ENCODE data around the gene RYR3.

RYR3 gene

DNA sequence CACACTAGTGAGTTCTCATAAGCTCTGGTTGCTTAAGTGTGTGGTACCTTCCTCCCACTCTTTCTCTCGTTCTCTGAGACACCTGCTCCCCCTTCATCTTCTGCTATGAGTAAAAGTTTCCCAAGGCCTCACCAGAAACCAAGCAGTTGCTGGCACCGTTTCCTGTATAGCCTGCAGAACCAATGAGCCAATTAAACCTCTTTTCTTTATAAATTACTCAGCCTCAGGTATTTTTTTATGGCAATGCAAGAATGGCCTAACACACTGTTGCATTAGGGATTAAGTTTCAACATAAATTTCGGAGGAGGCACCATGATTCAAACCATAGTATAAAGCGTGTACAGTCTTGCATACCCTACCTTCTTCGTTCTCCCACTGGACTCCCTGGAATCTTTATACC lies 405.3 kb downstream of the RYR3 start:
- Mint-ChIP-seq H3K4me3 (no peak overlapping the region), H3K9me3 (peaks cover 24 to 32% of the 10 kb centered on the region in 2 donors), H3K4me1 (peaks cover 5% of the 10 kb centered on the region), H3K27ac (no peak overlapping the region), H3K27me3 (no peaks in the 10 kb centered on the region)
- ATAC-seq: peak; percentile 79
- DNase-seq: peak in 1 of 2 donors; percentile 29

DNA sequence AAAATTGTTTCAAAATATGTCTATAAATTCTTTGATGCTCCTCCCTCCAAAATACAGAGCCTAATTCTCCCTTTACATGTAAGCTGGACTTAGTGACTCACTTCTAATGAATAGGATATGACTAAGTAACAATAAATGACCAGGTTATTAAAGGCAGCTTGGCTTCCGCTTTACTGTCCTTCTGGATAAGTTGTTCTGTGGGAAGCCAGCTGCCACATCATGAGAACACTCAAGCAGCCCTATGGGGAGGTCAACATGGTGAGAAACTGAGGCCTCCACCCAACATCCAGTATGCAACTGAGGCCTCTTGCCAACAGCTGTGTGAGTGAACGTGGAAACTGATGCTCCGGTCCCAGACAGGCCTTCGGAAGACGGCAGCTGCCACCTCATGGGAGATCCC lies 410.2 kb downstream of the RYR3 start:
- ATAC-seq: no peak
- no peak for DNase-seq
- Mint-ChIP-seq H3K9me3 (peaks cover 4 to 7% of the 10 kb centered on the region in 2 donors), H3K4me3 (no peak overlapping the region), H3K27me3 (no peaks in the 10 kb centered on the region), H3K27ac (no peak overlapping the region), H3K4me1 (peaks cover 3% of the 10 kb centered on the region)

DNA sequence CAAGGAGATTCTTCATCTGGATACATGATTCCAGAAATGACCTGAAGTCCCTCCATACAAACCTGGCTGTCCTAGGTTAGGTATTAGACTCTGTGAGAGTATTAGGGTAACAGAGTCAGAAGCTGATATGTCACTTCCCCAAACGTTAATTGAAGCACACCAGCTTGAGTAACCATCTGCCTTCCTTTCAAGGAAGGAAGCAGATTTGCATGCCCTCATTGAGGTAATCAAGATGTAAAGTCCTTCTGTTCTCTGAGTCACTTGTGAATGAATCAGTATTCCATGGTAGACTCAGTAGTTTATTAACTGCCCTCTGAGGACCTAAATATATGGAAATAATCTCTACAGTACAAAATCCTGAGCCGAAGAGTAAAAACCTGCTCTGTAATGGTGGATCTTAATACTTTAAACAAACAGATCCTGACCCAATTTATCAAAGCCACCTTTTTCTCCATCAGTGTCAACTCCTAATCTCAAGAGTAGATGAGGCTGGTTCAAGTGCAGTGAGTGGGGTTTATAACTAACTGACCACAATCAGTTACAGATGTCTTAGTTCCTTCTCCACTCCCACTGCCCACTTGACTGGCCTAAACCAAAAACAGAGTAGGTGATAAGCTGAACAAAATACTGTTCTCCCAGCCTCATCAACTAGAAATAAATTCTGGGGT lies 411.4 kb downstream of the RYR3 start:
- no peak for DNase-seq
- Mint-ChIP-seq H3K4me1 (no peaks in the 10 kb centered on the region), H3K27ac (no peak overlapping the region), H3K4me3 (no peak overlapping the region), H3K27me3 (no peaks in the 10 kb centered on the region), H3K9me3 (peaks cover 0 to 4% of the 10 kb centered on the region in 2 donors)
- no peak for ATAC-seq

DNA sequence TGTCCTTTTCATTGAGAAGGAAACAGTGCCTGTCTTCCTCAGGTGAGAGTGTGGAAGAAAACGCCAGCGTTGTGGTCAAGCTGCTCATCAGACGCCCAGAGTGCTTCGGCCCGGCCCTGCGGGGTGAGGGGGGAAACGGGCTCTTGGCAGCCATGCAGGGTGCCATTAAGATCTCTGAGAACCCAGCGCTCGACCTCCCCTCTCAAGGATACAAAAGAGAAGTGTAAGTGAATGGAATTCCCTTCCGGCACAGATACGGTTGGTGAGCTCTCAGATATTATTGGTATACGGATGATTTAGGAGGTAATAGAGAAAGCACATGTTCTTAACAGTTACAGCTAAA lies 411.9 kb downstream of the RYR3 start:
- Mint-ChIP-seq H3K4me1 (no peaks in the 10 kb centered on the region), H3K4me3 (no peak overlapping the region), H3K9me3 (no peaks in the 10 kb centered on the region), H3K27me3 (no peaks in the 10 kb centered on the region), H3K27ac (no peak overlapping the region)
- ATAC-seq: no peak
- no peak for DNase-seq

DNA sequence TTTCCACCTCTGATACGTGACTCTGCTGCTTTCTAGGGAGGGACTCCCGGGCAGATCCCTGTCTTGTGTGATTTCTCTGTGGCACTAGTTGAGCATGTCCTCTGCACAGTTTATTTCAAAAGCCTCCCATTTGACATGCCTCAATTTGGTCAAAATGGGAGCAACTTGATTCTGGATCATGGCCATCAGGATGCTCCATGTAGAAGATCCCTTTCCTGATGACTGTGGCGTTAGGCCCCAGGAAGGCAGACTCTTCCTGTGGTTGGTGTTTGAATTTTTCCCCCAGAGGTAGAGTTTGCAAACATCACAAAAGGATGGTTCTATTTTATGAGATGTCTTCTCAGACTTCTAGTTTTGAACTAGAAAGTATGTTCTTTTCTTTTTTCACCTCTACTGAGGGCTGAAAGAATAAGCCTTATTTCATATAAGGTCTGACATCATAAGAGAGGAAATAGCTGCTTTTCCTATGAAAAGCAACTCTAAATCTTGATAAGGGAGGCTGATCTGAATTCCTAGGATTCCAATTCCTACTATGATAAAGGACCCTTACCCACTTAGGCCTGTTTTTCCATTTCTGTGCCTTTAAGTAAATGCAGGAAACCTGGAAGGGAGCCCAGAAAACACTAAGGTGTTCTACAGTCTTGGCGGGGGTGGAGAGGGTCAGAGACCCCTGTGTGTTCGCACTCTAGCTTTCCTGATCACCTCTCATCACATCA lies 413.7 kb downstream of the RYR3 start:
- Mint-ChIP-seq H3K9me3 (no peaks in the 10 kb centered on the region), H3K4me3 (no peak overlapping the region), H3K27me3 (no peaks in the 10 kb centered on the region), H3K27ac (no peak overlapping the region), H3K4me1 (no peaks in the 10 kb centered on the region)
- no peak for ATAC-seq
- DNase-seq: no peak

DNA sequence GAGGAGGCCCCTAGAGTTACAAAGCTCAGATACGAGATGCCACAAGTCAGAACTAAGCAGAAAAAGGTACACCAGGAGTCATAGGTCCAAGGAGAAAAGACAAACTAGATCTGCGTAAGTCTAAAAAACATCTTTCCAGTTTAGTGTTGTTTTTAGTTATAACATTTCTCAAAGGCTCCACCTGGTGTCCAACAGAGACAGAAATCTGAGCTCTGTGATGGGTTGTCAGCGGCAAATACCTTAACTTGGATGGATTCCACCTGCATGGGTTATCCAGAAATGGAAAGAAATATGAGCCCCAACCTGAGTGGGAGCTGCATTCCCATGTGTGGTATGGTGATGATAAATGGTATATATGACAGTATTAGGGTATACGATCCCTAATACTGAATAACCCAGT lies 418.9 kb downstream of the RYR3 start:
- ATAC-seq: no peak
- H3K9me3 Mint-ChIP-seq: no peaks in the 10 kb centered on the region
- H3K27me3 Mint-ChIP-seq: no peaks in the 10 kb centered on the region
- H3K4me1 Mint-ChIP-seq: no peaks in the 10 kb centered on the region
- DNase-seq: no peak
- H3K27ac Mint-ChIP-seq: no peak overlapping the region
- H3K4me3 Mint-ChIP-seq: no peak overlapping the region

DNA sequence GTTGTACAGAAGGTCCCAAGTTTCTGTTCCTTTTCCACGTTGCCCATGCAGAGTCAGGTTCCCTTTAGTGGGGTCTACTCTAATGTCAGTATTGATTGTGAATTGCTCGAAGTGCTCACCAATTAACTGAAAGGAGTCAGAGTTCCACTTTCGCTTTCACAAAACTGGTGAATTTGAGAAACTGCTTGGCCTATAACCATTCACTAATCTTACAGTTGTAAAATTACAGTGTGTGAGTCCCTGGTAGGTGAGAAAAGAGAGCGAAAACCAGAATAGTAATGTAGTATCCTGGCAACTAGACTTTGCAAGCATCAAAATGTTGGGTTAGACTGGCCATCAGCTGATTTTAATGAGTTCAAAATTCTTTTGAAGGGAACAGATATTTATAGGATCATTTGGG lies 420.0 kb downstream of the RYR3 start:
- ATAC-seq (no peak), DNase-seq (no peak)
- Mint-ChIP-seq H3K27ac (no peak overlapping the region), H3K9me3 (no peaks in the 10 kb centered on the region), H3K4me3 (no peak overlapping the region), H3K4me1 (no peaks in the 10 kb centered on the region), H3K27me3 (no peaks in the 10 kb centered on the region)

DNA sequence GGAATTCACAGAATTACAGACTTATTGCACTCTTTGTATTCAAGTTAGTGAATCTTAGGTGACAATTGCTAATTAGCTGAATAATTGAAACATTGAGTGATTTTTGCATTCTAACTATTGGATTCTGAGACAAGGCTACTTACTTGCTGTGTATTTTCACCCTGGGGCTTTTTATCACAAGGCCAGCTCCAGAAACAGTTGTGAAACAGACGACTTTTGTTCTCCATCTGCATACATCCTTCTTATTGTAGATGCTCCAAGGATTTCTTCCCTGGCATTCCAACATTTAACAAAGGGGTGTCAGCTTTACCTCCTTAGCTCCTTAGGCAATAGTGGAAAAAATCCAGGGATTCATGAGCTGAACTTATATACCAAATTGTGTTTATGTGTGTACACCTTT lies 424.4 kb downstream of the RYR3 start:
- Mint-ChIP-seq H3K4me3 (no peak overlapping the region), H3K9me3 (no peaks in the 10 kb centered on the region), H3K4me1 (no peaks in the 10 kb centered on the region), H3K27ac (no peak overlapping the region), H3K27me3 (no peaks in the 10 kb centered on the region)
- no peak for ATAC-seq
- DNase-seq: no peak

DNA sequence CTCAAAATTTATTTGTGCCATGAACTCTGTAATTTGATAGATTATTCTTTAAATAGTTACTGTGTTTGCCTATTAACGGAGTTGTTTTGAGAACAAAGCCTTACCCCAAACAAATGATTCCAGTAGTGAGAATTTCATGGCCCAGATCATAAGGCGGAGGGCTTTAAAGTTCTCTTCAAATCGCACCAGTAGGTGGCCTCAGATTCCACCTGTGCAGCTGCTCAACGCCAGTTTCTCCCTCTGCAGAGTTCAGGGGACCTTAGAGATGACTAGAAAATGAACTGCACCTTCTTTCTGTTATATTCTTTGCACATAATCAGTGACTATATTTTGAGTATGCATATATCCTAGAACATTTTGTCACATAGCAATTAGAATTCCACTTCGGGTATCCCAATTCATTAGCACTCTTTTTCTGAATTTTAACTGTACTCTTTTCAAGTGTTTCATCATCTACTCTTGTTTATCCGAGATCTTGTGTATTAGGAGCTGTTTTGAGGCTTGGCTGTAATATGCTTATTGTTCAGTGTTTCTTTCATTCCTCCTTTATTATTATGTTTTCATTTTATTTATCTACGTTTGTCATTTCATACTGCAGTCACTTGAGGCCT lies 425.0 kb downstream of the RYR3 start:
- Mint-ChIP-seq H3K9me3 (no peaks in the 10 kb centered on the region), H3K27me3 (no peaks in the 10 kb centered on the region), H3K27ac (no peak overlapping the region), H3K4me3 (no peak overlapping the region), H3K4me1 (no peaks in the 10 kb centered on the region)
- ATAC-seq (no peak), DNase-seq (no peak)

DNA sequence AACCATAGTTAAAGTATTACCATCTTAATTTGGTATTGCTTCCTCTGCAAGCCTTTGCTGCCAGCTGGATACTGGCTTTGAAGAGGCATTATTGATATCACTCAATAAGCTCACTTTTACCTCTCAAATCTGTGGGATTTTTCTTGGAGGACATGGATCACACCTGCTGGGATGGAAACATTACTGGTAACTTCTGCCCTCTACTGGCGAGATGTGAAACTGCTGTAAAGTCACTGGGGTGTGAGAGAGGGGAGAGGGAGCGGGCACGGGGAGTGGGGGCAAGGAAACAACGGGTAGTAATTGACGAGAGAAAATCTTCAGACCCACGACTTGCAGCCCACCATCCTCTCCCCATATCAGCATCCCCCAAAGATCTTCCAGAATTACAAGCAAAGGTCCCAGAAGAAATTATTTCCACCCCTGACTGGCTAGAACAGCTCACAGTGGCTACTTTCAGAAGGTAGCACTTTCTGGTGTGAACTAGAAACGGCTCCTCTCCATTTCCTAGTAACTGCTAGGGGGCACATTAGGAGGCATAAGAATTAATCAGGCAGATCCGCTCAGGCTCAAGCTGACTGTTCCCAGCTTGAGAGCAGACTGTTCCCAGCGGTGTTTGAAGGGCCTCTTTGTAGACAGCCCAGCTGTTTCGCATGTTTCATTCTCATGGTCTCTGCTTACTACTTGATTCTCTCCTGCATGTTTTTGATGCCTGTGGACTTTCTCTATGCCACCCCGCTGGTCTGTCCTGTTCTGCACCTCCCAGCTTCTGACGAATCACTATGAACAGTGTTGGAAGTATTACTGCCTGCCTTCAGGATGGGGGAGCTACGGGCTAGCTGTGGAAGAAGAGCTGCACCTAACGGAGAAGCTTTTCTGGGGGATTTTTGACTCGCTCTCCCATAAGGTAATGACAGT lies 427.2 kb downstream of the RYR3 start:
- peak; percentile 14 to 31 for DNase-seq
- H3K27me3 Mint-ChIP-seq: no peaks in the 10 kb centered on the region
- H3K4me1 Mint-ChIP-seq: no peaks in the 10 kb centered on the region
- H3K9me3 Mint-ChIP-seq: no peaks in the 10 kb centered on the region
- H3K27ac Mint-ChIP-seq: no peak overlapping the region
- ATAC-seq: no peak
- no peak overlapping the region for H3K4me3 Mint-ChIP-seq

DNA sequence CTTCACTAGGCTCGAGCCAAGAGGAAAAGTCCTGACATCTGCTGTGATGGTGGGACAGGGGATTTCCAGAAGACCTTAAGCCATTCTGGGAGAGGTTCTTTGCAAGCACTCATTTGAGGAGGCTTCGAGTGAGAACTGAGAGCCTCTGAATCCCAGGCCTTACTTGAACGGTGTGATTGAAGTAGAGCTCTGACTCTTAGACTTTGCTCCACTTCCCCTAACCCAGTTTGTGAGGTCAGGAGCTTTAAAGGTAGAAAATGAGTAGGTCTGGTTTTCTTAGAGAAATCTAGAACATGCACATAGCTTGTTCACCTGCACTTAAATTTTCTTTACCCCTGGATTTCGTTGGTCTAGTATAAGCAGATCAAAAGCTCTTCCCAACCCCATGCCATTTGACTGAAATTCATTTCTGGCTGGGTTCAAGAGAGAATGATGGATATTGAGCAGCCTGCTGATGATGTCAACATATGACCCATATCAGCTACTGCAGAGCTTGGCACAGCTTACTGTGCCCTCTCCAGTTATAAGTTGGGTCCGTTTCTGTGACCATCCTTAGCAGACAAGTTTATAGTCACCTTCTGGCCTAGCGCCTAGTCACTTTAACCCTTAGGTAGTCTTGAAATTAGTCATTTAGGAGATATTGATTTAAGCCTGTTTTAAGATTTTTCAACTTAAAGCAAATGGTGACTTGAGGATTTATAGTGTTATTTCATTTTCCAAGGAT lies 428.3 kb downstream of the RYR3 start:
- Mint-ChIP-seq H3K9me3 (no peaks in the 10 kb centered on the region), H3K4me3 (no peak overlapping the region), H3K27ac (no peak overlapping the region), H3K27me3 (no peaks in the 10 kb centered on the region), H3K4me1 (no peaks in the 10 kb centered on the region)
- DNase-seq: no peak
- ATAC-seq: peak; percentile 53

DNA sequence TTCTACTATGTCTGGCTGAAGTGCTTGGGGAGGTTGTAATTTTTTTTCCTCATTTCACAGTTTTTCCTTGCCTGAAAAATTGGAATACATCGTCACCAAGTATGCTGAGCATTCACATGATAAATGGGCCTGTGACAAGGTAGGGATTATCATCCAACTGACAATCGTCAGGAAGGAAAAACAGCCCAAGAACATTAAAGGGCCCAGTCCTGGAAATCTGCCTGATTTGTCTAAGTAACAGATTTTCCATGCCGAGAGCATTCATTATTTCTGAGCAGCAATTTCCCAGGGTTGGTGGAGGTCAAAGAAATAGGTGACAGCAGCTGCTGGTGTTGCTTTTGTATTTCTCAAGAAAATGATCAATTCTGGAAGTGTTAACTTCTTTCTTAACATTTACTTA lies 431.5 kb downstream of the RYR3 start:
- H3K27me3 Mint-ChIP-seq: no peaks in the 10 kb centered on the region
- no peak for DNase-seq
- no peaks in the 10 kb centered on the region for H3K9me3 Mint-ChIP-seq
- no peak overlapping the region for H3K4me3 Mint-ChIP-seq
- H3K4me1 Mint-ChIP-seq: no peaks in the 10 kb centered on the region
- ATAC-seq: no peak
- no peak overlapping the region for H3K27ac Mint-ChIP-seq

DNA sequence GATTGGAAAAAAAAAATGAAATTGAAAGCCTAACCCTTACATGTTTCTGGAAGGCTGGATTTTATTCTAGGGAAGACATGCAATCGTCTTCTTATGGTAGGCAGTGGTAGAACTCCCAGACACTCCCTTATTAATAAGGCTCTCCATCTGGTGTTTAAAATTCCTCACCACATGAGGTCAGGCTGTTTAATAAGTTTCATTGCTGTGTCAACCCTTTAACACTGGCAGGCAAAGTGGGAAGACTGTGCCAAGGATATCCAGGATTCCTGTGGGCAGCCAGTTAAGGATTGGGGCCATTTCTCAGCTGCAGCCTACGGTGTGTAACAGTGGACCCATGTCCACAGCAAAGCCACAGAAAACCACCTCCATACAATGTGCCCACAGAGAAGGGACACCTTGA lies 432.0 kb downstream of the RYR3 start:
- no peak for ATAC-seq
- Mint-ChIP-seq H3K9me3 (no peaks in the 10 kb centered on the region), H3K4me1 (no peaks in the 10 kb centered on the region), H3K27me3 (no peaks in the 10 kb centered on the region), H3K4me3 (no peak overlapping the region), H3K27ac (no peak overlapping the region)
- DNase-seq: no peak

DNA sequence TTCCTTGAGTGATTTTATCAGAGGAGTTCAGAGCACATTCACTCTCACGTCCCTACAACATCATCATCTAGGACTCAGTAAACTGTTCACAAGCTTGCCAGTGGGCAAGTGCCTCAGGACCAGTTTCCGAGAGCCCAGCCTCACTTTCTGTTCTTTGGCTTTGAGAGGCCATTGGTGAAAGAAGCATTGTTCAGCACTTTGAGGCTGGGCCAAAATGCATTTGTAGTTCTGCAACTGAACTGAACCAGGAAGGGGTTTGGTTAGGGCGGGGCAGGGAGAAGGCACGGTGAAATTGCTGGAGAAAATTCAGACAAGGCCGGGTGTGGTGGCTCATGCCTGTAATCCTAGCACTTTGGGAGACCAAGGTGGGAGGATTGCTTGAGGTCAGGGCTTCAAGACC lies 435.4 kb downstream of the RYR3 start:
- Mint-ChIP-seq H3K4me3 (no peak overlapping the region), H3K9me3 (no peaks in the 10 kb centered on the region), H3K4me1 (no peaks in the 10 kb centered on the region), H3K27me3 (no peaks in the 10 kb centered on the region), H3K27ac (no peak overlapping the region)
- no peak for ATAC-seq
- DNase-seq: no peak

DNA sequence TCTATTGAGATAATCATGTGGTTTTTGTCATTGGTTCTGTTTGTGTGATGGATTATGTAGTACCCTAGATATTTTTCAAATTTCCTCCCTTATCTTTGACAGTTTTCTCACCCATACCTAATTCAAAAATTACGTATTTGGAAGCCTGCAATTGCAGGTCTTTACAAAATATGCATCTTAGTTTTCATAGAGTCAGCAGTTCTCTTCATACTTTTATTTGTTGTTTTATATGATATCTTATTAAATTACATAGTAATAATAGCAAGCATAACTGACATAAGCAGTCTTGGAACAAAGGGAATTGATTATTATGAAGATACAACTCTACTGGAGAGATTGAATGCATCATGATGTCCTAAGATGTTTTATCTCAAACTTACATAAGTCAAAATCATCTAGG lies 442.2 kb downstream of the RYR3 start:
- Mint-ChIP-seq H3K27me3 (peaks cover 7% of the 10 kb centered on the region), H3K4me1 (no peaks in the 10 kb centered on the region), H3K27ac (no peak overlapping the region), H3K9me3 (no peaks in the 10 kb centered on the region), H3K4me3 (no peak overlapping the region)
- ATAC-seq (no peak), DNase-seq (no peak)

Measured in stimulated activated naive CD8-positive, alpha-beta T cell treated with anti-CD3 and anti-CD28 coated beads, Interleukin-15, amount 100 ng/mL, for 72 hours (primary cell).